IPS-NIHi11 (cell line): ENCODE data around the gene FBP2.

Experiments
- DNase-seq: peaks from one replicate; pipeline ENCODE4 v3.0.0; 2012; ENCODE audit warnings: mixed read lengths, low spot score

Gene FBP2

GRCh38 chr9:94593459-94594345, at the start of gene FBP2:
Gene FBP2 (minus strand): TSS chr9:94593824. CDS start chr9:94593726, 98 bp downstream.
- no peak for DNase-seq

- DNase-seq, result no peak
These were observed 49.6 kb upstream of the FBP2 start for GRCh38 chr9:94643176-94643575.

- no peak for DNase-seq
These were observed 48.9 kb upstream of the FBP2 start for GRCh38 chr9:94642501-94642900.

GRCh38 chr9:94639999-94640376, 46.4 kb upstream of the FBP2 start:
- DNase-seq, result peak; percentile 70

- DNase-seq, result peak; percentile 67
These were observed 45.7 kb upstream of the FBP2 start, which contains the start of gene FBP1 for GRCh38 chr9:94639061-94639998. Gene FBP1 (minus strand): TSS chr9:94639518. CDS start chr9:94639310, 208 bp downstream.

- DNase-seq, result no peak
These were observed 44.9 kb upstream of the FBP2 start for GRCh38 chr9:94638335-94639060.

- DNase-seq, result no peak
These were observed 39.1 kb upstream of the FBP2 start for GRCh38 chr9:94632737-94633136.

GRCh38 chr9:94631599-94631998, 38.0 kb upstream of the FBP2 start:
- no peak for DNase-seq

GRCh38 chr9:94630833-94631232, 37.2 kb upstream of the FBP2 start:
- peak; percentile 49 for DNase-seq

GRCh38 chr9:94630281-94630680, 36.7 kb upstream of the FBP2 start:
- DNase-seq, result no peak

- peak; percentile 31 for DNase-seq
These were observed 33.7 kb upstream of the FBP2 start for GRCh38 chr9:94627287-94627686.

GRCh38 chr9:94625835-94626234, 32.2 kb upstream of the FBP2 start:
- DNase-seq, result no peak

- DNase-seq, result no peak
These were observed 31.0 kb upstream of the FBP2 start for GRCh38 chr9:94624629-94625028.

- DNase-seq, result peak; percentile 74
These were observed 29.6 kb upstream of the FBP2 start for GRCh38 chr9:94623253-94623652.

- DNase-seq, result no peak
These were observed 28.6 kb upstream of the FBP2 start for GRCh38 chr9:94622087-94622800.

GRCh38 chr9:94619026-94619425, 25.4 kb upstream of the FBP2 start:
- no peak for DNase-seq

GRCh38 chr9:94613003-94613402, 19.4 kb upstream of the FBP2 start:
- no peak for DNase-seq

- no peak for DNase-seq
These were observed 18.4 kb upstream of the FBP2 start for GRCh38 chr9:94612071-94612470.

GRCh38 chr9:94611638-94612068, 18.0 kb upstream of the FBP2 start:
- DNase-seq, result no peak

GRCh38 chr9:94610181-94610606, 16.6 kb upstream of the FBP2 start:
- DNase-seq, result no peak

GRCh38 chr9:94607423-94607691, 13.7 kb upstream of the FBP2 start:
- no peak for DNase-seq
